Amygdala (tissue), 56 donors: ENCODE measurements around the gene ZNF333.
"Not testable (repeated sequence)": the region's sequence is repeated elsewhere in the genome, so short reads cannot be mapped to it uniquely, and the experiment has no call there.

ENCODE experiments used
- DNase-seq, 56 donors: peaks; one replicate each; lab custom pipeline; 2025; lab: John Stamatoyannopoulos, UW

Gene ZNF333

GRCh38 chr19:14695471-14695870, 5.6 kb downstream of the ZNF333 start:
- no peak for DNase-seq

GRCh38 chr19:14699641-14700040, 9.8 kb downstream of the ZNF333 start:
- DNase-seq, result no peak

GRCh38 chr19:14700711-14701375, 11.0 kb downstream of the ZNF333 start:
- no peak for DNase-seq

- DNase-seq, result no peak
Observed at GRCh38 chr19:14703833-14704232, 14.0 kb downstream of the ZNF333 start.

GRCh38 chr19:14704450-14704849, 14.6 kb downstream of the ZNF333 start:
- no peak for DNase-seq

GRCh38 chr19:14715841-14716240, 26.0 kb downstream of the ZNF333 start:
- DNase-seq, result no peak

GRCh38 chr19:14718522-14719116, 28.8 kb downstream of the ZNF333 start:
- no peak for DNase-seq

GRCh38 chr19:14719162-14719561, 29.3 kb downstream of the ZNF333 start:
- no peak for DNase-seq

GRCh38 chr19:14722127-14722526, 32.3 kb downstream of the ZNF333 start:
- no peak for DNase-seq

- no peak for DNase-seq
Observed at GRCh38 chr19:14728595-14728994, 38.7 kb downstream of the ZNF333 start.

GRCh38 chr19:14731200-14731599, 41.4 kb downstream of the ZNF333 start:
- DNase-seq, result no peak

- DNase-seq, result no peak
Observed at GRCh38 chr19:14732510-14732909, 42.7 kb downstream of the ZNF333 start.

- no peak for DNase-seq
Observed at GRCh38 chr19:14733574-14733973, 43.7 kb downstream of the ZNF333 start.

- no peak for DNase-seq
Observed at GRCh38 chr19:14735915-14736314, 46.1 kb downstream of the ZNF333 start.

GRCh38 chr19:14746886-14747285, 57.0 kb downstream of the ZNF333 start:
- DNase-seq, result no peak

GRCh38 chr19:14748601-14749000, 58.8 kb downstream of the ZNF333 start:
- DNase-seq, result no peak

- no peak for DNase-seq
Observed at GRCh38 chr19:14758816-14759215, 69.0 kb downstream of the ZNF333 start.

- DNase-seq, result no peak
Observed at GRCh38 chr19:14761607-14762006, 71.8 kb downstream of the ZNF333 start.

GRCh38 chr19:14762111-14762510, 72.3 kb downstream of the ZNF333 start:
- DNase-seq, result no peak

GRCh38 chr19:14763497-14764145, 73.8 kb downstream of the ZNF333 start:
- DNase-seq, result no peak

GRCh38 chr19:14764401-14764800, 74.6 kb downstream of the ZNF333 start:
- no peak for DNase-seq

- DNase-seq, result not testable (repeated sequence)
Observed at GRCh38 chr19:14765403-14765802, 75.6 kb downstream of the ZNF333 start.
